GM23338 (cell line): Measurements from ENCODE around the gene LRMDA.

Experiments
- CREB1 ChIP-seq: fragments of 250-450 bp; sonication (Bioruptor Pico); IDR thresholded peaks from 2 replicates; pipeline ENCODE4 v1.5.0; 2020; ENCODE audit warnings: low read depth, mild to moderate bottlenecking, moderate library complexity
- CTCF ChIP-seq, 2 experiments: fragments of 200-600 bp in 1 of 2; sonication (generic) in 1 of 2; conservative IDR thresholded peaks; 2 replicates each; pipeline versions ENCODE4 v1.5.1 to v1.6.1; 2016 to 2017; ENCODE audit warnings: antibody characterized with exemption in 2 of 2, low read depth in 2 of 2, mild to moderate bottlenecking in 2 of 2, moderate library complexity in 1 of 2
- EZH2 ChIP-seq: fragments of 200-600 bp; sonication (generic); IDR thresholded peaks from one replicate; pipeline ENCODE4 v1.8.0; 2017; ENCODE audit warnings: antibody characterized with exemption, mild to moderate bottlenecking, low read depth; ENCODE audit not compliant: unreplicated experiment
- EZH2phosphoT487 ChIP-seq: fragments of 200-600 bp; sonication (generic); IDR thresholded peaks from one replicate; pipeline ENCODE4 v1.8.1; 2018; ENCODE audit warnings: antibody characterized with exemption; ENCODE audit not compliant: unreplicated experiment
- JUNB ChIP-seq: IDR thresholded peaks from one replicate; pipeline ENCODE4 v1.6.1; 2016; ENCODE audit warnings: antibody characterized with exemption; ENCODE audit not compliant: unreplicated experiment
- POLR2AphosphoS5 ChIP-seq: IDR thresholded peaks from 2 replicates; pipeline ENCODE4 v1.6.1; 2016; ENCODE audit warnings: antibody characterized with exemption, low read depth
- REST ChIP-seq: IDR thresholded peaks from one replicate; pipeline ENCODE4 v1.6.1; 2018; ENCODE audit warnings: antibody characterized with exemption; ENCODE audit not compliant: unreplicated experiment
- STAT1 ChIP-seq: IDR thresholded peaks from one replicate; pipeline ENCODE4 v1.6.1; 2016; ENCODE audit warnings: antibody characterized with exemption; ENCODE audit not compliant: unreplicated experiment

GRCh38 chr10:75630746-75631145 is 199.3 kb downstream of the LRMDA start:
- no peak for TF ChIP-seq CTCF (conservative IDR thresholded peaks at IDR 0.05; ENCODE audit: low read depth in 2 of 2)
- no peak for TF ChIP-seq STAT1
- TF ChIP-seq REST: no peak
- TF ChIP-seq EZH2: no peak
- no peak for TF ChIP-seq POLR2AphosphoS5
- TF ChIP-seq EZH2phosphoT487: no peak
- TF ChIP-seq JUNB: no peak
- TF ChIP-seq CREB1 (CRISPR knock-in tag): no peak
